Upper lobe of right lung (tissue), 1 donor: ENCODE data around the gene SDC3. TPM values are rescaled to one million over a fixed set of nuclear protein-coding genes. Genes with fewer than 3 reads are reported as not detected.
A peak's percentile ranks its signal among the peaks of the same experiment; 100 is the strongest.

ENCODE experiments used
- ATAC-seq: fragments of 200-7000 bp; cut with Tn5 transposase; one replicate; pipeline ENCODE4 v1.9.1; 2020; ENCODE audit warnings: mild to moderate bottlenecking, moderate library complexity
- DNase-seq: peaks from one replicate; pipeline ENCODE4 v3.0.0-alpha.2; 2020
- H3K27ac ChIP-seq: fragments of 200-600 bp; one replicate; pipeline ENCODE4 v1.8.0; 2022
- H3K27me3 ChIP-seq: fragments of 200-600 bp; one replicate; pipeline ENCODE4 v1.8.0; 2022; ENCODE audit warnings: mild to moderate bottlenecking
- H3K36me3 ChIP-seq: fragments of 200-600 bp; one replicate; pipeline ENCODE4 v1.8.0; 2022
- H3K4me1 ChIP-seq: fragments of 200-600 bp; one replicate; pipeline ENCODE4 v1.8.0; 2022
- H3K4me3 ChIP-seq: fragments of 200-600 bp; one replicate; pipeline ENCODE4 v1.8.0; 2022; ENCODE audit warnings: mild to moderate bottlenecking
- H3K9me3 ChIP-seq: fragments of 200-600 bp; one replicate; pipeline ENCODE4 v1.8.0; 2022
- CTCF ChIP-seq: fragments of 200-600 bp; IDR thresholded peaks from one replicate; pipeline ENCODE4 v1.8.0; 2022; ENCODE audit warnings: antibody characterized with exemption
- intact Hi-C: fragments of 100-400 bp; cut with DNase I; formaldehyde crosslinking; loops from one replicate; pipeline ENCODE4 v1.11.0; 2022
- total RNA-seq: library from RNA; stranded (reverse); fragmentation: NEBNext Ultra II Directional; extraction: Animal tissue kit (Norgen Biotek cat#: 25700); gene quantifications from one replicate; pipeline ENCODE4 v1.2.1, GENCODE V29; 2021
- donor health status: DM: no; HTN: yes; CAD: no; lungs with severe emphysema.

SDC3 gene
- total RNA-seq, 1 donor from 2014 or later = 39.4 TPM

- DNase-seq (no peak), ATAC-seq (no peak)
- H3K9me3 ChIP-seq = no peaks in the 10 kb centered on the region
- H3K4me1 ChIP-seq = no peaks in the 10 kb centered on the region
- no peaks in the 10 kb centered on the region for H3K27me3 ChIP-seq
- TF ChIP-seq CTCF = no peak
- no peak overlapping the region for H3K27ac ChIP-seq
- peaks cover 9% of the 10 kb centered on the region for H3K36me3 ChIP-seq
- intact Hi-C loops = no loop called here
- H3K4me3 ChIP-seq = no peak overlapping the region
Measured at GRCh38 chr1:30927448-30927847, 18.9 kb upstream of the SDC3 start.

GRCh38 chr1:30923597-30923996 is 15.0 kb upstream of the SDC3 start:
- no peak for ATAC-seq
- Histone ChIP-seq H3K4me1 (no peaks in the 10 kb centered on the region), H3K9me3 (no peaks in the 10 kb centered on the region), H3K36me3 (no peaks in the 10 kb centered on the region), H3K27me3 (no peaks in the 10 kb centered on the region), H3K4me3 (no peak overlapping the region), H3K27ac (no peak overlapping the region)
- no peak for DNase-seq
- intact Hi-C loops = no loop called here
- TF ChIP-seq CTCF = no peak

GRCh38 chr1:30920827-30921226 is 12.3 kb upstream of the SDC3 start:
- no peak overlapping the region for H3K4me3 ChIP-seq
- H3K4me1 ChIP-seq = no peaks in the 10 kb centered on the region
- ATAC-seq = no peak
- H3K36me3 ChIP-seq = no peaks in the 10 kb centered on the region
- no peaks in the 10 kb centered on the region for H3K9me3 ChIP-seq
- no peak for DNase-seq
- intact Hi-C loops = no loop called here
- TF ChIP-seq CTCF = no peak
- no peak overlapping the region for H3K27ac ChIP-seq
- H3K27me3 ChIP-seq = no peaks in the 10 kb centered on the region

- Histone ChIP-seq H3K36me3 (no peaks in the 10 kb centered on the region), H3K27me3 (no peaks in the 10 kb centered on the region), H3K4me1 (no peaks in the 10 kb centered on the region), H3K4me3 (no peak overlapping the region), H3K9me3 (no peaks in the 10 kb centered on the region), H3K27ac (no peak overlapping the region)
- DNase-seq (no peak), ATAC-seq (peak; percentile 69)
- intact Hi-C loops = no loop called here
- TF ChIP-seq CTCF = no peak
Measured at GRCh38 chr1:30919025-30919881, 10.7 kb upstream of the SDC3 start.

GRCh38 chr1:30916296-30916695 is 7.7 kb upstream of the SDC3 start:
- H3K4me1 ChIP-seq = peaks cover 3% of the 10 kb centered on the region
- no peak for ATAC-seq
- peak; percentile 34 for DNase-seq
- H3K9me3 ChIP-seq = no peaks in the 10 kb centered on the region
- no peak overlapping the region for H3K27ac ChIP-seq
- no peak overlapping the region for H3K4me3 ChIP-seq
- no peaks in the 10 kb centered on the region for H3K36me3 ChIP-seq
- intact Hi-C loops = no loop called here
- no peaks in the 10 kb centered on the region for H3K27me3 ChIP-seq
- no peak for TF ChIP-seq CTCF
